Activated CD4-positive, alpha-beta T cell treated with anti-CD3 and anti-CD28 coated beads, Interleukin-2, amount 10 ng/mL, durations not matched to agents 7 days and 5 days (primary cell): ENCODE results near the gene IKZF1. TPM values are rescaled to one million over a fixed set of nuclear protein-coding genes. Genes with fewer than 3 reads are reported as not detected.

Source experiments
- CTCF ChIA-PET: fragments of 350-600 bp; sonication (Branson Sonifier 250); formaldehyde crosslinking; loops from one replicate; lab custom pipeline; 2021; ENCODE audit warnings: antibody characterized with exemption; lab: Charles Lee
- POLR2A ChIA-PET: fragments of 350-600 bp; sonication (Branson Sonifier 250); formaldehyde crosslinking; loops from one replicate; lab custom pipeline; 2021; ENCODE audit warnings: antibody characterized with exemption; lab: Charles Lee
- DNase-seq: peaks from one replicate; pipeline ENCODE4 v3.0.0-alpha.2; 2020
- H3K27ac Mint-ChIP-seq: one replicate; pipeline ENCODE4 v1.8.0; 2021; ENCODE audit warnings: mild to moderate bottlenecking, moderate library complexity, mixed read lengths
- H3K27me3 Mint-ChIP-seq: one replicate; pipeline ENCODE4 v1.8.0; 2021; ENCODE audit warnings: mixed read lengths
- H3K36me3 Mint-ChIP-seq: one replicate; pipeline ENCODE4 v1.8.0; 2021; ENCODE audit warnings: low read depth, mixed read lengths
- H3K4me1 Mint-ChIP-seq: one replicate; pipeline ENCODE4 v1.8.0; 2021; ENCODE audit warnings: mixed read lengths
- H3K4me3 Mint-ChIP-seq: one replicate; pipeline ENCODE4 v1.8.0; 2021; ENCODE audit warnings: mild to moderate bottlenecking, moderate library complexity, mixed read lengths
- H3K9me3 Mint-ChIP-seq: one replicate; pipeline ENCODE4 v1.8.0; 2021; ENCODE audit warnings: mixed read lengths
- total RNA-seq, 2 experiments: library from RNA; stranded (reverse); gene quantifications; one replicate each; pipeline ENCODE4 v1.2.3, GENCODE V29; 2021

Gene IKZF1
- total RNA-seq, 2 experiments from 2014 or later, result 379 to 406 TPM

DNA sequence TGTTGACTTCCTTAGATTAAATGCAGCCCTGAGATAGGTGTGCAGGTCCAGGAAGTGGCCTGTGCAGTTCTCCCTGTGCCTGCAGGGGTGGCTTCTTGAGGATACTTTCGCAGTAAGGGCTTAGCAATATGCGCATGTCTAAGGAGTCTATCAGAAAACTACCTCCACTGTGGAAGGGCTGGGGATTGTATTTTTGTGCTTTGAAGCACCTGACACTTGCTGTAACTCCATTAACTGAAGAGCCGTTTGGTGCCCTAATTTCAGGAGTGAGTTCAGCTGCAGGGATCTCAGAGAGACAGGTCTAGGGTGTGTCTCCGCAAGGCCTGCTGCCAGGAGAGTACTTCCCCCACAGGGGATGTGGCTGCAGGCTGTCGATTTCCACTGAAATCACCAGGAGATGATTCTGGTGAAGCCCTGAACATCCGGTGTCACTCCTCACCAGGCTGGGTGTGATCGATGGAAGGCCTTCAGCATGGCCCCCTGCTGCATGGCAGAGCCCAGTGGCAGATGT lies 35.5 kb downstream of the IKZF1 start:
- peak; percentile 76 for DNase-seq
- ChIA-PET CTCF (interaction anchor here (0.7 to 2.8 kb wide), 5 partner anchors 7 to 86 kb away, joined by 3 to 11 read pairs (median 4); no protein-coding TSS in a partner anchor), POLR2A (interaction anchor here (1.0 to 2.2 kb wide), 2 partner anchors 11 to 26 kb away, joined by 6 to 9 read pairs; no protein-coding TSS in a partner anchor)
- Mint-ChIP-seq H3K27ac (no peak overlapping the region), H3K27me3 (no peaks in the 10 kb centered on the region), H3K36me3 (peaks cover 78% of the 10 kb centered on the region), H3K9me3 (peaks cover 4% of the 10 kb centered on the region), H3K4me1 (peaks cover under 1% of the 10 kb centered on the region), H3K4me3 (no peak overlapping the region)

DNA sequence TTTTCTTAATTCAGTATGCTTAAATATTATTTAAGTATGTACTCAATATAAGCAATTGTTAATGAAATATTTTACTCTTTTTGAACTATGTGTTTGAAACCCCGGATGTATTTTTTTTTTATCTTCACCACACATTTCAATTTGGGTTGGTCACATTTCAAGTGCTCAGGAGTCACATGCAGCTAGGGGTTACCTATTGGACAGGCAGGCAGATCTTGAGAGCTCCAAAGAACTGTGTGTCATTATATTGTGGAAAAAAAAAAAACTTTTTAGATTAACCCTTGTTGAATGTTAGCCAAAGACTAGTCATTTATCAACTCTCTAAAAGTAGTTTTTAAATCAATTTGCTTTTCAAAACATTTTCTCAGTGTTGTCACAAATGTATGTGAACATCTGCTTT lies 37.2 kb downstream of the IKZF1 start:
- DNase-seq, result no peak
- Mint-ChIP-seq H3K27me3 (no peaks in the 10 kb centered on the region), H3K4me3 (peak overlapping the region; percentile 72), H3K9me3 (peaks cover 4% of the 10 kb centered on the region), H3K27ac (peak overlapping the region; percentile 93), H3K36me3 (peaks cover 89% of the 10 kb centered on the region), H3K4me1 (peaks cover 18% of the 10 kb centered on the region)
- ChIA-PET POLR2A (interaction anchor here (1.0 to 2.1 kb wide), 2 partner anchors 18 to 31 kb away, joined by 5 to 6 read pairs; no protein-coding TSS in a partner anchor), CTCF (interaction anchor here (1.0 to 2.2 kb wide), 9 partner anchors 10 to 199 kb away, joined by 3 to 7 read pairs (median 5); no protein-coding TSS in a partner anchor)

DNA sequence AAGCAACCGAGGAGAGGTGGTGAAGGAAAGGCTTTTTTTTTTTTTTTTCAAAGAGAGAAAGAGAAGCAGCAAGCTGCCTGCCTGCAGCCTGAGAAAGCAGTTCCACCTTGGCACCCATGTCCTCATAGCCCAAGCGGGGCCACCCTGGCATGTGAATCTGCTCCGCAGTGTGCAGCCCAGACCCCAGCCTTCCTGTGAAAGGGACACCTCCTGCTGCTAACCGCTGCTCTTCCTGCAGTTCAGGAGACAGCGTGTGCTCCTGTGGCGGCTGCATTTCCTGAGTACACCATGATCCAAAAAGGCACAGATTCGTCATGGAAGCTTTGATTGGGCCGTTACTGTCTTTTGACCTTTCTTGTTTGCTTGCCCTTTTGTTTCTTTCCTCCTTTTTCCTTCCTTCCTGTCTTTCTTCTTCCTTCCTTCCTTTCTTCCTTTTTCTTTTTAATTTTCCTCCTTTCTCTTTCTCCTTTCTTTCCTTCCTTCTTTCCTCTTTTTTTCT lies 38.1 kb downstream of the IKZF1 start:
- Mint-ChIP-seq H3K4me1 (peaks cover 27% of the 10 kb centered on the region), H3K4me3 (peak overlapping the region; percentile 72), H3K9me3 (peaks cover 4% of the 10 kb centered on the region), H3K36me3 (peaks cover 88% of the 10 kb centered on the region), H3K27ac (peak overlapping the region; percentile 93), H3K27me3 (no peaks in the 10 kb centered on the region)
- CTCF ChIA-PET, result interaction anchor here (1.0 to 2.2 kb wide), 7 partner anchors 10 to 200 kb away, joined by 3 to 7 read pairs (median 5); no protein-coding TSS in a partner anchor
- POLR2A ChIA-PET, result interaction anchor here (0.5 to 2.1 kb wide), 3 partner anchors 17 to 75 kb away, joined by 3 to 5 read pairs (median 4); no protein-coding TSS in a partner anchor
- DNase-seq, result peak; percentile 57

DNA sequence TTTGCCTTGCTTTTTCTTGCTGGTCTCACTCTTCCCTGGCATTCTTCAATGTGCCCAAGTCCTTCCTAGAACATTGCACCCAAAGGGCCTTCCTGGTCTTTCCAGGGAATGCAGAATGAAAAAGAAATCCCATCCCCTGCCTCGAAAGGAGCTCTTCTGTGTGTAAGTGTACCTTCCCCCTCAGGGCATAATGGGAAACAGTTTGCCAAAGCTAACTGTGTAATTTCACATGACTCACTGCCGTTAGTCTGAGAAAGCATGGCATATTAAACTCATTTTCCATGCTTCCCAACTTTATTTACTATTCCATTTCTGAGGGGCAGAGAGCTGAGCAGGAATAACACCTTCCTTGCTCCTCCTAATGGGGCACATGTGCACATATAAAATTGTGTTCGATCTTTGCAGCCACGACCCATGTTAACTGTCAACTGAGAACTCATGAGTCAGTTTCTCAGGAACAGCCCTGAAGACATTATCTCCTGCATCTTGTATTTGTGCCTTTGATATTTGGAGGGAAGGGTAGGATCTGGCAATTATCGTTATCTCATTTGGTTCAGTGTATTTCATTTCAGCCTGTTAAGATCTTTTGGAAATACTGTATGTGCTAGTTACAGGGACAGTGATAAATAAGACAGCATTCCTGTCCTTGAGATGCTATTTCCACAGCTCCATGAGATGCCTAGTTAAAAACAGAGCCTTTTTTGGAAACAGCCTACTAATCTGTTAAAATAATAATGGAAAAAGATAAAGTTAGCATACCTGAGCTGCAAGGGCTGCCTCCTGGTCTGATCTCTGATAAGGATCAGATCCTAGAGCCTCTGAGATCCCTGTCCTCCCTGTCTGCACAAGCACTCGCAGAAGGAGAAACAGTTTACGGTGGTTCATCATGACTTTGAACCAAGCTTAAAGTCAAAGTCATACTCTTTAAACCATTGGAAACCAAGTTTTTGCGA lies 42.3 kb downstream of the IKZF1 start:
- peaks cover 69% of the 10 kb centered on the region for H3K4me1 Mint-ChIP-seq
- no peak for DNase-seq
- H3K4me3 Mint-ChIP-seq, result peak overlapping the region; percentile 73
- H3K27me3 Mint-ChIP-seq, result no peaks in the 10 kb centered on the region
- ChIA-PET POLR2A (interaction anchor here (0.9 to 1.1 kb wide), 3 partner anchors 31 to 36 kb away, joined by 3 to 4 read pairs (median 3); no protein-coding TSS in a partner anchor), CTCF (interaction anchor here (0.5 to 4.9 kb wide), 18 partner anchors 8 to 141 kb away, joined by 3 to 30 read pairs (median 4); no protein-coding TSS in a partner anchor)
- peaks cover 92% of the 10 kb centered on the region for H3K36me3 Mint-ChIP-seq
- peak overlapping the region; percentile 94 for H3K27ac Mint-ChIP-seq
- H3K9me3 Mint-ChIP-seq, result peaks cover 4% of the 10 kb centered on the region

DNA sequence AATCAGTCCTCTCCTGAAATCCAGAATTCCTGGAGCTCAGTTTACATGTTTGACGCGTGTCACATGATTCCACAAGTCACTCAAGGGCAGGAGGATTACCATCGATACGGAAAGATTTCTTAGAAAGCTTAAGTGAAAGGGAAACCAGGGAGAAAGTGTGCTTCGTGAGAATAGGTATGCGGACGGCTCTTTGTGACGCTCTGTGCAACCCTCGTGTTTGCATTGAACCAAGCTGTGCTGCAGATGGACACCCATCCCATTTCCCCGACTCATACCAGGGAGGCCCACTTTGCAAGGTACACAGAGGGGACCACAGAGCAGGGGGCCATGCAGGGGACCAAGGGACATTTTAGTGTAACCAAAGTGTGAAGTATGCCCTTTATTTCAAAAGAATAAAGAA lies 43.2 kb downstream of the IKZF1 start:
- Mint-ChIP-seq H3K36me3 (peaks cover 89% of the 10 kb centered on the region), H3K27ac (peak overlapping the region; percentile 94)
- CTCF ChIA-PET, result interaction anchor here (0.8 to 4.9 kb wide), 12 partner anchors 8 to 141 kb away, joined by 3 to 30 read pairs (median 5); no protein-coding TSS in a partner anchor

DNA sequence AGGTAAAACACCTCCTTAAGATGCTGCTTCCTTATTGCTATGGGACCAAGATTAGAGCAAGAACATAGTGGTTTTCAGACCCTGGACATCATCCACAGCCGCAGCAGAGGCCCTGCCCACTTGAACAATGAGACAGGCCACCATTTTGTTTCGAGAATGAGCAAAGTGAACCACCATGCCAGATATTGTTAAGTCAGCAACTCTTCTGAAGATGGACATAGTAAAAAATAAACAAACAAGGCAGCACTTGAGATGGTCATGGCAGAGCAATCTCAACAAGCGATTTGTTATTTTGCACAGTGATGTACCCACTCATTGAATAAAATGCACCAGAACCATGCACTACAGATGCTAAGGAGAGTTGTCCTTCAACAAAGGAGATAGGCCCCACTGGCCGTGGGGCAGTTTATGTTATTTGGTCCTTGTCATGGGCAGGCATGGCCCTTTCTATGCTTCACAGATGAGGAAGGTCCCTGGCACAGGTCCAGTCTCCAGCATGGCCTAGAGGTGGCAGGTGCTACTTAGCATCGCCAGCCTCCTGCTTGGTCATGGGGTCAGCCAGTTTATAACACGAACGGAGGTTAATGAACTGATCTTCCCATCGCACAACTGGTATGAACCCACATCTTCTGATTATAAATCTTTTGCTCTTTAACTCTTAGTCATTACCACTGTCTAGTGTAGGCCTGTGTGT lies 44.1 kb downstream of the IKZF1 start:
- H3K4me3 Mint-ChIP-seq, result peak overlapping the region; percentile 73
- H3K9me3 Mint-ChIP-seq, result peaks cover 4% of the 10 kb centered on the region
- no peaks in the 10 kb centered on the region for H3K27me3 Mint-ChIP-seq
- H3K27ac Mint-ChIP-seq, result peak overlapping the region; percentile 94
- POLR2A ChIA-PET, result no interaction called here
- peaks cover 84% of the 10 kb centered on the region for H3K4me1 Mint-ChIP-seq
- H3K36me3 Mint-ChIP-seq, result peaks cover 89% of the 10 kb centered on the region
- no peak for DNase-seq
- CTCF ChIA-PET, result interaction anchor here (1.3 to 4.9 kb wide), 6 partner anchors 10 to 142 kb away, joined by 5 to 30 read pairs (median 12); no protein-coding TSS in a partner anchor

More for the DNA sequence above, 43.2 kb downstream of the IKZF1 start:
- peak overlapping the region; percentile 73 for H3K4me3 Mint-ChIP-seq
- POLR2A ChIA-PET, result interaction anchor here (0.7 to 1.0 kb wide), 3 partner anchors 13 to 37 kb away, joined by 3 to 4 read pairs (median 3); no protein-coding TSS in a partner anchor
- peaks cover 75% of the 10 kb centered on the region for H3K4me1 Mint-ChIP-seq
- peak; percentile 69 for DNase-seq
- no peaks in the 10 kb centered on the region for H3K27me3 Mint-ChIP-seq
- H3K9me3 Mint-ChIP-seq, result peaks cover 4% of the 10 kb centered on the region

DNA sequence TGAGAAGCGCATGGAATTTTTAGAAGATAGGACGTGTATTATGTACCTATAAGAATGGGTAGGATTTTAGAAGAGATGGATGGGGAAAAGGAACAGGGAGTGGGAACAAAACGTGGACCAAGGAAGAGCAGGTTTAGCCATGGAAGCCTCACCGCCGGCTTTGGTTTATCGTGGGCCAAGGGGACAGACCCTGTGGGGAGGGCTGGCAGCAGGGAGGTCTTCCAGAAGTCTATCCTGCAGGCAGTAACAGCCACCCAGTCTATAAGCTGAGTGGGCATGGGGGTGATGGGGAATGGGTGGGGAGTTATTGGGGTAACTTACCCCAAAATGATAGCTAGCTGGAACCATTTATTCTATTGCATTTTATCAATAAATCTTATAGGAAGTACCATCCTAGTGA lies 44.9 kb downstream of the IKZF1 start:
- POLR2A ChIA-PET, result no interaction called here
- CTCF ChIA-PET, result interaction anchor here (1.3 to 4.9 kb wide), 5 partner anchors 12 to 204 kb away, joined by 3 to 30 read pairs (median 4); no protein-coding TSS in a partner anchor
- Mint-ChIP-seq H3K4me3 (peak overlapping the region; percentile 61), H3K27ac (peak overlapping the region; percentile 94), H3K9me3 (peaks cover under 1% of the 10 kb centered on the region), H3K36me3 (peaks cover 89% of the 10 kb centered on the region), H3K4me1 (peaks cover 92% of the 10 kb centered on the region), H3K27me3 (no peaks in the 10 kb centered on the region)
- no peak for DNase-seq

DNA sequence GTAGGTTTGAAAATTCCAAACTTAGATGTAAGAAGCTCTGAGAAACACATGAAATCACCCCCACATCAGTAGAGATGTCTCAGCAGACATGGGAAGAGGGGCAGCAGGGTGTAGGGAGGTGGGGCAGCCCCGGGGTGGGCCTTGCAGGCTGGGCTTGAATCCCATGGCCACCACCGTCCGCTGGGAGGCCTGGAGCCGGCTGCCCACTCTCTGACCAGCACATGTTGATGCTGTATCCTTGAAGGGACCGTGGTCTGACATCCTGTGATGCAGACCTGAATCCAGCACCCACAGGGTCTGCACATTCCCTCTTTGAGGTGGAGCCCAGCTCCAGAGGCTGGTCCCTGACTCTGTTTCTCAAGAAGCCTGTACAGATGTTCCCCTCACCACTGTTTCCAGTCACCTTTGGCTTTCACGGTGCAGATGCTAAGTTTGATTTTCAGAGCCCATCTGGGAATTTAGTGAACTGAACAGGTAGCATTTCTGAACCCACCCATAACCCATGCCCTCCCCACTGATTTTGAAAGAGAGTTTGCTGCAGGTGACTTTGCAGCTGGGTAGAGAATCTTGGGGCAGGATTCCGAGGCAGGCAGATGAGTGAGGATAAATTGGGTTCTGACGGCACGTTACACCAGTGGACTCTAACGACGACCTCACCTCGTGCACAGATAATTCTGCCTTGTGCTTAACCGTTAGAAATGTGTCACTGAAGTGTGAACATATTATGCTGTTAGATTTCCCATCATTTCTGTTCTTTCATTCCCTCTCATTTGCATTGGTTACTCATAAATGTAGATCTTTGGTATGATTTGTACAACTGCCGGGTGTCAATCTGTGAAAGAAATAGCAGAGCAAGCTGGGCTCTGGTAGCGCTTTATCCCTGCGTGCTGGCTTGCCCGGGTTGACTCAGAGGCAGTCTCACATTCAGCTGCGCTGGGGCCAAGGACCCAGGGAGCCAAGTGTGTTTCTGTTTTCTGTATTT lies 45.7 kb downstream of the IKZF1 start:
- POLR2A ChIA-PET, result interaction anchor here (0.5 to 2.1 kb wide), 6 partner anchors 9 to 43 kb away, joined by 3 to 9 read pairs (median 4); no protein-coding TSS in a partner anchor
- peak overlapping the region; percentile 61 for H3K4me3 Mint-ChIP-seq
- peak; percentile 80 for DNase-seq

DNA sequence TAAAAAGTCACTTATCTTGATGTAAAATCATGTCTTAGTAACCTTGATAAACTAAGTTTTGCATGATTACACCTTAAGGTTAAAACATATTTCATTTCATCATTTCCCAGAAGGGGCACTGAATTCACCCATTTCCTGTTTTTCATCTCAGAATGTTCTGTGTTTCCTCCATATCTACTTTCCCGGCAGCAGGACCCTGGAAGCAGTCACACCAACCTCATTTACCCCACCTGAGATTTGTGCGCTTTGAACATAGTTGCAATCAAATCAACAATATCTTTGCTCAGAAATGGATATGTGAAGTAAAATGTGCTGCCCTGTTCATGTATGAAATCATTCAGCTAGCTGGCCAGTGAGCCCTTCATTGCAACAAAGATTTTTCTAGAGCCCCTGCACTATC lies 46.8 kb downstream of the IKZF1 start:
- Mint-ChIP-seq H3K4me1 (peaks cover 96% of the 10 kb centered on the region), H3K27me3 (no peaks in the 10 kb centered on the region), H3K36me3 (peaks cover 89% of the 10 kb centered on the region), H3K27ac (peak overlapping the region; percentile 94), H3K4me3 (peak overlapping the region; percentile 61), H3K9me3 (no peaks in the 10 kb centered on the region)
- ChIA-PET POLR2A (interaction anchor here (0.5 to 2.1 kb wide), 5 partner anchors 12 to 44 kb away, joined by 3 to 10 read pairs (median 5); no protein-coding TSS in a partner anchor), CTCF (interaction anchor here (0.8 to 2.6 kb wide), 8 partner anchors 8 to 43 kb away, joined by 3 to 8 read pairs (median 4); no protein-coding TSS in a partner anchor)
- no peak for DNase-seq

More for the DNA sequence above, 45.7 kb downstream of the IKZF1 start:
- Mint-ChIP-seq H3K4me1 (peaks cover 97% of the 10 kb centered on the region), H3K27ac (peak overlapping the region; percentile 94), H3K27me3 (no peaks in the 10 kb centered on the region), H3K36me3 (peaks cover 91% of the 10 kb centered on the region), H3K9me3 (no peaks in the 10 kb centered on the region)
- CTCF ChIA-PET, result interaction anchor here (0.7 to 4.9 kb wide), 8 partner anchors 9 to 205 kb away, joined by 3 to 30 read pairs (median 4); no protein-coding TSS in a partner anchor

DNA sequence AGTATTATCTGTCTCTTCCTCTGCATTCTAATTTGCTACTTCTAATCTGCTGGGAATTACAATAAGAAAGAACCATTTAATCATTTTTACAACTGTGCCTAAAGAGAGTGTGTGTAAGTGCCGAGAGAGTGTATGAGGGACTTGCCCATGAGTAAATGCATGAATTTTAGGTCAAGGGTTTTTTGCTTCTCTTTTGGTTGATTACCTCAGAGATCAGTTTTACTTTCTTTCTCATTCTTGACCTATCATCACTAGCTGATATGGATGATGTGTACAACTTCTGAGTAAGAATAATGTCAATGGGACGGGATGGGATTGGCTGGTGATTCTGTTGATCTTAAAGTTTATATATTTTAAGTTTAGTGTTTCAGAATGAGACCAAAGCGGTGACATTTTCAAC lies 47.8 kb downstream of the IKZF1 start:
- H3K9me3 Mint-ChIP-seq, result no peaks in the 10 kb centered on the region
- ChIA-PET CTCF (interaction anchor here (0.7 to 2.3 kb wide), 7 partner anchors 8 to 147 kb away, joined by 3 to 8 read pairs (median 3); no protein-coding TSS in a partner anchor), POLR2A (interaction anchor here (0.6 to 1.6 kb wide), 7 partner anchors 10 to 142 kb away, joined by 3 to 10 read pairs (median 5); no protein-coding TSS in a partner anchor)
- H3K4me1 Mint-ChIP-seq, result peaks cover 96% of the 10 kb centered on the region
- H3K27me3 Mint-ChIP-seq, result no peaks in the 10 kb centered on the region
- H3K4me3 Mint-ChIP-seq, result peak overlapping the region; percentile 61
- H3K36me3 Mint-ChIP-seq, result peaks cover 90% of the 10 kb centered on the region
- H3K27ac Mint-ChIP-seq, result peak overlapping the region; percentile 94
- no peak for DNase-seq
